NCI-H748 (cell line): Measurements from ENCODE around the gene ADORA1.
A peak's percentile ranks its signal among the peaks of the same experiment; 100 is the strongest.

Source experiments
- DNase-seq: peaks from one replicate; lab custom pipeline; 2025; ENCODE audit not compliant: unreplicated experiment; lab: John Stamatoyannopoulos, UW

ADORA1 gene

DNA sequence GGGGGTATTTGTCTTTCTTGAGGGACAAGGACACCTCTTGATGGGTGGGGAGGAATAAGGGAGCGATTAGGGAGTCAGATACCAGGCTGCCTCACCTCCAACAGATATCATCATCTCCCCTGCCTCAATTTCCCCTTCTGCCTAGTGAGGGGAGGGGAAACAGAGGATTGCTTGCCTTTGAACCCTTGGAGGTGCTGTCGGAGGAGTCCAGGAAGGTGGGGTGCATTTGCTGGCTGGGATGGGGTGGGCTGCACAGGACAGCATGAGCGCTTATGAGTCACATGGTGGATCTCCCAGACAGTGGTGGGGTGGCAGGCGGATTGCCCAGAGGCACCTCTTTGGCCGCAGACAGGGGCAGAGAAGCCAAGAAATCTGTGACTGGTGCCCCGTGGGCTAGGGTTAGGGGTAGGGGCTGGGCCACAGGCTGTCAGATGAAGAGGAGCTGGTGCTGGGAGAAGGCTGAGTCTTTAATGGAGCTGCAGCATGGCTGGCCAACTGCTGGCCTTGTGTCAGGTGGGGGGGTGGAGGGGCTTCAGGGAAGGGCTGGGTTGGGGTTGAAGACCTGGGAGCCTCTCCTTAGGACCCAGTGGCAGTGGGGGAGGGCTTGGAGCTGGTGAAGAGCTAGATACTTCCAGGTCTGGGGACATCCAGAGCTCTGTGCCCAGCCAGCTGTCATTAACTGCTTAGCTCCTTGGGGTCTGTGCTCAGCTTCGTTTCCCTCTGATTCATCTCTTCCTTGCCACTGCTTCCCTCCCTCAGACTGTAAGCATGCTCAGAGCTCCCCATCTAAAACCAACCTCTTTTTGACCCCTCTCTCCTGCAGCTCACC lies 7.0 kb upstream of the ADORA1 start:
- DNase-seq = no peak

DNA sequence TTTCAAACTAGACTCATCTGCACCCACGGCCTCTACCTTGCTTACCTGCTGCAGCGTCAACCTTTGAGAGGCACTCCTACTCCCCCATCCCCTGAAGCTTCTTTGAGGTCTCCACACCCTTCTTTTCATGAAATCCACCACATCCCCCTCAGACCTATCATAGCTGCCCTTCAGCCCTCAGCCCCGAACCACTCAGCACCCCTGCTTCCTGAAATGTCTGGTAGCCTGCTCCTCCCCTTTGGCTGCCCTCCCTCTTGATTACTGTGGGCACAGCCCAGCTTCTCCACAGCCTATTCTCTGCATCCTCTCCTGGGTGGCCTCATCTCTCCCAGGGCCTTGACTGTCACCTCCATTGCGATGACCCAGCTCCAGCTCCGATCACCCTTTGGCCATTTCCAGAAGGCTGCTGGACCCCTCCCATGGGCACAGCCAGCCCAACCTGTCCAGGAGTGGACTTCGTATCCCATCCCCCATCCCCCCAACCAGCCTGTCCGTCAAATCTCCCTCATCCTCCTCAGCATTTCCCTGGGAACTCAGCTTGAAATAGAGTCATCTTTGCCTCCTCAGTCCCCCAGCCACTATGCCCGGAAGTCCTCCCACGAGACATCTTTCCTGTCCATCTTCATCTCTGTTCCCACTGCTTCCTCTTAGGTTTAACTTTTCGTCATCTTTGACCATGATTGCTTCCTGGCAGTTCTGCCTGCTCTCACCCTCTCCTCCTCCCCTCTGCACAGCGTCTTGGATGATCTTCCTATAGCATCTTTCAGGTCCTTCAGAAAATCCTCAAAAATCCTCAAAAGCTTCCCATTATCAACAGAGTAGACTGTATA lies 6.1 kb upstream of the ADORA1 start:
- DNase-seq = no peak

DNA sequence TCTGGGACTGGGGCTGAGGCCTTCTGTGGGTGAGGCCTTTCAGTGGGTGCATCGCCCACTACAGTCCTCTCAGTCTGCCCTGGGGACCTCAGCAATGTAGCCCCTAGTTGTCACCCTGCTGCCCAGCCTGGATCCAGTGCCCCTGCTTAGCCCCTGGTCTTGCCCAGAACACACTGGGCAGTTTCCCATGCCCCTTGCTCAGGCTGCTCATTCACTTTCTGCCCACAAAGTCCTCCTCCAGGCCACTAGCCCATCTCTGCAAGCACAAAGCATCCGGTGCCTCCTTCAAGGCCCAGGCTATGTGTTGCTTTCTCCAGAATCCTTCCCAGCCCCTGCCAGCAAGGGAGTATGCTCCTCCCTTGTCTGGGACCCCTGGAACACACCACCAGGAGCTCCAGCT lies 5.4 kb upstream of the ADORA1 start:
- DNase-seq = no peak

DNA sequence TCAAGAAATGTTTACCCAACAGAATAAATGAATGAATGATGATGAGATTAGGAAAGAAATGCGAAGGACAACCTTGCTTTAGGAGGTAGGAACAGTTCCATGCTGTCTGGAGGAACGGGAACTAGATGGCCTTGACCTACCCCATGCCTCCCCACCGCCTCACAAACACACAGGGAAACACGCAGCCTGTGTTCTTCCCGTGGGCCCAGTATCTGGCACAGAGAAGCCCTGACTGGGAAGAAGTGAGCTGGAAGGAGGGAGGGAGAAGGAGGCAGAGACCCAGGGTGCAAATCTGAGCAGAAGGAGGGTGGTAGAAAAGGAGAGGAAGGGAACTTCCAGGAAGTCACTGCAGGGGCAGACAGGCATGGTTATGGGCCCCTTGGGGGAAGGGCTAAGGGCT lies 3.5 kb upstream of the ADORA1 start:
- no peak for DNase-seq

DNA sequence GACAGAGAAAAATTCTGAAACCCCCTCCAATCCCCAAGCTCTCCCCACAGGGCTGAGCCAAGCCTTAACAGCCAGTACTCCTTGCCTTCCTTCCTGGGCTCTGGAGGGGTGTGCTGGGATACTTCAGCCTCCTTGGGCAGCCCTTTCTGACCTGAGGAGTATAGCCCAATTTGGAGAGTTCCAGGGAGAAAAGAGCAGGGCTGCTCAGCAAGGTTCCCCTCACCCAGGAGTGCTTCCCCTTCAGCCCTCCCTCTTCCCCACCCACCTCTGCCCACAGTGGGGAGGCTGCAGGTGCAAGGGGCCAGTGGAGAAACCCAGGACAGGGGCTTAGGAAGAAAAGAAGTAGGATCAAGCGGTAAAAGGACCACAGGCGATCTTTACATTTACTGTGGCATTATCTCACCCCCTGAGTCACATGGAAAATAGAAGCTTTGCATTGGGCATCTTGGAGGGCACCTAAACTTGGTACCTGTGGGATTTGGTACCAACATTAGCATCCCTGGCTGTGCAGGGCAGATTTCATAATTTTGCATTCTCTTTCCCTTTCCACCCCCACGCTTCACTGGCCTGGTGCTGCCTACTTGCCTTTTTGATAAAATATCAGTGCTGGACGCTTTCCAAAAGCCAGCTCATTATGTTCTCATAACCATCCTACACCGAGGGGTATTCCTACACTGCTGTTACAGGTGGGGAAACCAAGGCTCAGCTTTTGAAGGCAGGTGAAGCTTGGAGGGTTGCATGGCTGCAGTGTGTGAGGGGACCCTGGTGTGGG lies 2.8 kb upstream of the ADORA1 start:
- no peak for DNase-seq

DNA sequence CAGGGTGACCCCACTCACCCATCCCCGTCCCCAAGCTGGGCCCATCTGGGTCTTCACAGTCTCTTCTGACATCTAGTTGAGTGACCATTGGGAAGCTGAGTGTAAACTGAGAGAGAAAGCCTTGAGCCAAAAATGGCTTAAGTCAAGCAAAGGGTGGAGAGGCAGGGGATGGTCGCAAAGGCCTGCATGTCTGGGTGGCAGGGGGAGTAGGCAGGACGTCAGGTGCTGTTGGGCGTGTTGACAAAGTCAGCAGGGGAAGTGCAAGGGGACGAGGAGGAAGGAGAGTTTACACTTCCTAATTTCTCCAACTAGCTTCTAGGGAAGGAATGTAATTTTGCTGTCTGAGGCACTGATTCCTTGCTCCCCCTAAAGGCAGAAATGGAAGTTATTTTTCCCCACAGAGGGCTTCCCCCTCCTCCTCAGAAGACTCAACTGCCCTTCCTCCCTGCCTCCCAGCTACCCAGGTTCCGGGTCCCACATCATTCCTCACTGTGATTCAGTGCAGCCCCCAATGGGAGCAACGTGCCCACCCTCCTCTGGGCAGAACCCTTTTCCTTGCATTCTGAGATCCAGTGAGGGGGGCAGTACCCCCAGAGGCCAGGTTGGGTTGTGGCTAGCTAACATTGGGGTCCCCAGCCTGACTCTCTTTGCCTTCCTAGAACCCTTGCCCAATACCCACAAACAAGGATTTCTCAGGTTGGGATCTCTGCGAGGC lies 1.2 kb upstream of the ADORA1 start:
- peak; percentile 2 for DNase-seq

DNA sequence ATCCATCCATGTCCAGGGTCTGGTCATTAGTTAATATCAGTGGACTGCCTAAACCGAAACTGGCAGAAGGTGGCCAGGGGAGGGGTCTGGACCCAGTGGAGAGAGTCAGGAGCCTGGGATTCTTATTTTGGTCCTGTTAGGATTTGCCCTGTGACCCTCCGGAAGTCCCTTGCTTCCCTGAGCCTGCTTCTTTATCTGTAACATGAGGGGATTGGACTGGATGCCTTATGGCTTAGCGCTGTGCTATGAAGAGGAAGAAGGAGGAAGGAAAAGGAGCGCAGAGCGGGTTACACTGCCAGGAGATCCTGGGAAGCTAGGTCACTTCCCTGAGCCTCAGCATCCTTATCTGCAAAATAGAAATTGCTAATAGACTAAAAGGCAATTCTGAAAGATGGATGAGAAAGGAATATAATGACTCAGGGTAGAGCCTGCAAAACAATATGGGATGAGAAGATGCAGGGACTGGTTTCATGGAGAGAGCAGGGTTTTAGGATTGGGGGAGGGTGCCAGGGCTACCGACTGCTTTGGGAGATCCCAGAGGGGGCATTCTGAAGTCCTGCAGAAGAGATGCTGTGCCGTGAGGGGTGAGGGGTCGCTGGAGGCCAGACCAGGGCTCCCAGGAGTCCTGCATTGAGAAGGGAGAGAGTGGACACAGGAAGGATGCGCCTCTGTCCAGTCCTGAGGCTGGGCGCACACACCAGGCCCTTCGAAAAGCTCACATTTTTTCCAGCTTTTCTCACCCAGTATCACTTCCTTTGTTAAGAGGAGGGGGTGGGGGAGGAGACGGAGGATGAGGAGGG lies 460 bp upstream of the ADORA1 start:
- no peak for DNase-seq

DNA sequence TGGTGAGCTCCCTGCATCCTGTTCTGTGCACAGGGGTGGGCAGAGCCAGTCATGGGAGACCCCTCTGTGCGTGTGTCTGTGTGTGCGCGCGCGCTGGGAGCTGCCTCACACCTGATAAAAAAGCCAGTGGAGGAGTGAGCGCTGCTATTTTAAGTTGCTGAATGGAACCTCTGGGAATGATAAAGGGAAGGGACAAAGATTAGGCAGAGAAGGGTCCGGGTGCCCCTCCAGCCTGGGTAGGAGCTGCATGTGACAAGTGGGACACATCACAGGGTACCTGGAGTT lies 847 bp downstream of the ADORA1 start:
- no peak for DNase-seq

DNA sequence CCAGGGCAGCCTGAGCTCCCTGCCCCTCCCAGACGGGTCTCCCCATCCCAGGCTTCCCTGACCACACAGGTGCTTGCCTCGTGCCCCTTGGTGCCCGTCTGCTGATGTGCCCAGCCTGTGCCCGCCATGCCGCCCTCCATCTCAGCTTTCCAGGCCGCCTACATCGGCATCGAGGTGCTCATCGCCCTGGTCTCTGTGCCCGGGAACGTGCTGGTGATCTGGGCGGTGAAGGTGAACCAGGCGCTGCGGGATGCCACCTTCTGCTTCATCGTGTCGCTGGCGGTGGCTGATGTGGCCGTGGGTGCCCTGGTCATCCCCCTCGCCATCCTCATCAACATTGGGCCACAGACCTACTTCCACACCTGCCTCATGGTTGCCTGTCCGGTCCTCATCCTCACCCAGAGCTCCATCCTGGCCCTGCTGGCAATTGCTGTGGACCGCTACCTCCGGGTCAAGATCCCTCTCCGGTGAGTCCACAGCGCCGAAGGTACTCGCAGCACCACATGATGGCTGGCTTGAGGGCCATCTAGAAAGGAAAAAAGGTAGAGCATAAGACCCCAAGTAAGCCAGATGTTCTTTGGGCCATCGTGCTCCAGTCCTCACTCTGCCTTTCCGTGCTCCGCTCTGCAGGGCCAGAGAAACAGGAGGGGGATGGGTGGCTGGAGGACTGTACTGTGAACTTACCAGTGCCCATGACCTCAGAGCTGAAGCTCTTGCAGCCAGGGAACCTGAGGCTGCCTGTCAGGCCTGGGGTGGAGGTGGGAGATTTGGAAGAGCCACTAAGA lies 1.4 kb downstream of the ADORA1 start:
- no peak for DNase-seq

DNA sequence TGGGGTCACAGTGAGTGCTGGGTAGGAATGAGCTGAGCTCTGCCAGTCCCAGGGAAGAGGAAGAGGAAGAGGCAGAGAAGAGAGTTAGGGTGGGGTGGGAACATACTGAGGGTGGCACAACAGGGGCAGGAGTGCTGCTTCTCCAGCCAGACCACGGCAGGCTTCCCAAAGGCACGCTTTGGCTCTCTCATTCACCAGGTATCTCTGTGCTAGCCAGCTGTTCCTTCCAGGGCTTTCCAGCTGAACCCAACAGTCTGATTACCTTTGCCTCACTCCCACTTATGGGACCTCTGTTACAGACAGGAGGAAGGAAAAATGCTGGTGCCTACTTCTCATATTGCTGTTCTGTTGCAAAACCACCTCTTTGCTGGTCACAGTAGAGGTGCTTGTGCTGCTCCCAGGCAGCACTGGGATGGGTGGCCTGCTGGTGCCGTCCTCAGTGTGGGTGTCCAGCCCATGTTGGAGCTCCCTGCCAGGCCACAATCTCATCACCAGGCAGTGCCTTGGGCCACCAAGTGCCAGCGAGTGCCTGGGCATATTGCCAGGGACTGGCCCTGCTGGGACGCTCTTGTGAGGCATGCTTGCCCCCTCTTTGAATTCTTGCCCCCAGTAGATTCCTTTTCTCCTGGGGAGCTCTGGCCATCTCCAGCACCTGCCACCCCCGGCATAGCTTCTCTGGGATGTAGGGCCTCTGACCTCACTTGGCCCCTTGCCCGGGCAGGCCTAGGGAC lies 2.1 kb downstream of the ADORA1 start:
- DNase-seq = no peak

DNA sequence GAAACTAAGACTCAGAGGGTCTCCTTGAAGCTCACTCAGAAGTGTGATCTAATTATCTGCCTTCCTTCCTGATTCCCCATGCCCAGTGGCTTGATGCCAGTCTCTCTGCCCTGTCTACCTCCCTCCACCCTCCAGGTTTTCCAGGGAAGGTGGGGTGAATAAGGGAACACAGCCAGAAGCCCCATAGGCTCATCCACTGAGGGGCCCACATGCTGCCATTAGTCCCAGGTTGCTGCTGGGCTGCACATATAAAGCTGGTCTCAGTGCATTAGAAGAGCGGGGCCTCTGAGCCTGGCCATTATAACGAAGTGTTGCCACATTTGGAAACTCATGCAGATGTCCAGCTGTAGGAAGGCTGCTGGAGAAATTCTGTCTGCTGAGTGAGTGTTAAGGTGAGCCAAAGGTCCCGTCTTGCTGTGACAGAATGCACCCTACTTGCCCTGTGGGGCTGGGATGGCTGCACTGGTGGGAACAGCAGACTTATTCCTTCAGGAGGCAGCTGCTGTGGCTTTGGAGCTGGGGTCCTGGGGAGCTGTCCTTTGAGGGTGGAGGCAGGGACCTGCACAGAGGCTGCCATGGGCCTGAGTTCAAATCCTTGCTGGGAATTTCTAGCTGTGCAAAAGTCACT lies 2.9 kb downstream of the ADORA1 start:
- DNase-seq = no peak

DNA sequence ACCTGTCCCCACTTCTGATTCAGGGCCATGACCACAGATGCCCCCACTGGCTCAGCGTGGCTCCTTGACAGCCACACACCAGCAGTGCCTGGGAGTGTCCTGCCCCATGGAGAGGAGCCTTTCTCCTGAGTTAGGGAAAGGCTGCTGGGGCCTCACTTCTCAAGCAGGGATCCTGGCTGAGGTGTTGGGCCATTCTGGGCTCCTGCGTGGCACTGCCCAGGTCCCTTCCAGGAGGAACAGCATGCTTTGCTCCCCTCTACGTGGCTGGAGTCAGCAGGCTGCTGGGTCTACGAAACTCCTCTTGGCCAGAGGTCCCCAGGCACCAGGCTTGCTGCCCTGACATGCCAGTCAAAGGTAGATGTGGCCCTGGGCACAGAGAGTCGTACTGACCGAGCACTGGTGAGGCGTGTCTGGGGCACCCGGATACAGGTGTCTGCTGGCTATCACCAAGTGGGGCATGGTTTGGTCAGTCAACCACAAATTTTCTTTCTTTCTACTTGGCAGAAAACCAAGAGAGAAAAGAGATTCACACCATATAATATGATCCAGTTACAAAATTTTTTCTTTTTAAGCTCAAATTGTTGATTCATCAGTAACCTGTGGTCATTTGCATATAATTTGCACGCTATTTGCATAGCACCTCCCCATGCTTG lies 4.1 kb downstream of the ADORA1 start:
- DNase-seq = no peak

DNA sequence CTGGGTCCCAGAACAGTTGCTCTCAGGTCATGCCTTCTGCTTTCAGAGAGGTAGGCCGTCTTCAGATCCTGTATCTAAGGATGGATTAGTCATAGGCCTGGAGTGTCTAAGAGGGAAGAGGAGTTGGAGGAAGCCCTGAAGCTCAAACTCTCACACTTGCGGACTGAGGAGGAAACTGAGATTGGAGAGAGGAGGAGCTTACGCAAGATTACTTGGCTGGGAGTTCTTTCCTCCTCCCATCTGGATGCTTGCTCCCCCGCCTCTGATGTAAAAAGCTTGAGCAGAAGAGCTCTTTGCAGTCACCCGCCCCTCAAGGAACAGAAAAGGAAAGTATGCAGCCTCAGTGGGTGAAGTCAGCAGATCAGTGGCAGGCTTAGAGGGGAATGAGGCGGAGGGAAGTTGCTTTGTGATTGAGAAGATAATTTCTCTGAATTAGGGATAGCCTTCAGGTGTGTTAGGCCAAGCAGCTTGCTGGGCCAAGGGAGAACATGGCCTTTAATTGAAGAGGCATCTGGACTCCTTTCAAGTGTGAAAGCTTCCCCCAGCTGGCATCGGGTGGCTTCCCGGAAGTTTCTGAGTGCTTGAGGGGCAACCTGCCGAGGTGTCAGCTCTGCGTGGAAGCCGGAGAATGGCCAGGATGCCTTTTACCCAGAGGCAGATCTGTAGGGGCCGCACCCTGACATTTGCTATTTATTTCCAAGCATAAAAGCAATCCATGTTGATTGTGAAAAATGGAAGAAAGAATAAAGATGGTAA lies 6.6 kb downstream of the ADORA1 start:
- no peak for DNase-seq

DNA sequence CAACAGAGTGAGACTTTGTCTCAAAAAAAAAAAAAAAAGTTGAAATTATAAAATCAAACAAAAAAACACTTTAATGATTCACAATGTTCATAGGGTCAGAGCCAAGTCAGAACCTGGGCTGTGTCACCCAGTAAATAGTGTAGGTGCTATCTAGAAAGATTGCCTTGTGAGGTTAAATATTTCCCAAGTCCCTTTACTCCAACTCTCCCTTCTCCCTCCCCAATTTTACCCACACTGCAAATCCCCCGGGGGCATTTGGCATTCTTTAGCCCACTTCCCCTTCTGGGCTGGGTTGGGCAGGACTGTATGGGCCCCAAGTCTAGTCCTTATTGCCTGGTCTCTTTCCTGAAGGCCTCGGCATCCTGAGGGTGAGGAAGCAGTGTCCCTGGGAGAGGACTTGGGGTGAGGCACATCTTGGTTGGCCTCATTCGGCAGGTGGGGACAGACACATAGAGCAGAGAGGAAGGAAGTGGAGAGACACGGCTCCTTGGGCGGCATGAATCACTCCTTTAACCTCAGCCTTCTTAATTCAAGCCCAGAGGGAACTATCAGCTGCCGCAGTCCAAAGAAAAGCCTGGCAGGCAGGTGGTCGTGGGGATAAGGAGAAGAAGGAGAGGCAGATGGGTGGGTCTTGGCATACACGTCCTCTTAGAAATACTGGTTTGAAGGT lies 8.2 kb downstream of the ADORA1 start:
- DNase-seq = no peak

DNA sequence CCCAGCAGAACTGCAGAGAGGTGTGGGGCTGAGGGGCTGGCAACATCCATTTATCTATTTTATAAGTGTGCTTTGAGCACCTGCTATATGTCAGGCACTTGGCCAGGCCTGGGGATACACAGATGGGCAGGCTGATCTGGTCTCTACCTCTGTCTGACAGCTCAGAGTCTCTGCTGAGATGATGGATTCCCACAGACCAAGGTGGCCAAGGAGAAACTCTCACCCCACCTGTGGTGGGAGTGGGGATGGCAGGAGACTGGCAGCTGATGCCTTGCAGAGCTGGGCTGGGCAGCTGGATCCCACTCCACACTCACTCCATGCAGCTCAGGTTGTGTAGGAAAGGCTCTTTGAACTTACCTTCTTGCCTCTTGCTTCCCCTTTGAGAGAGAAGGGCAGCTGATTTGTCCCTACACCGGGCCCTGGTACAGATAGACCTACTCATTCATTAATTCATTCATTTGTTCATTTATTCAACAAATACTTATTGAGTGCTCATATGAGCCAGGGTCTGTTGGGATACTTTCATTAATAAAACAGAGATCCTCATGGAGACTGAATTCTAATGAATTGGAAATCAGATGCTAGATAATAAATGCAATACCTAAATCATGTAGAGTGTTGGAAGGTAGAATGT lies 9.0 kb downstream of the ADORA1 start:
- no peak for DNase-seq

DNA sequence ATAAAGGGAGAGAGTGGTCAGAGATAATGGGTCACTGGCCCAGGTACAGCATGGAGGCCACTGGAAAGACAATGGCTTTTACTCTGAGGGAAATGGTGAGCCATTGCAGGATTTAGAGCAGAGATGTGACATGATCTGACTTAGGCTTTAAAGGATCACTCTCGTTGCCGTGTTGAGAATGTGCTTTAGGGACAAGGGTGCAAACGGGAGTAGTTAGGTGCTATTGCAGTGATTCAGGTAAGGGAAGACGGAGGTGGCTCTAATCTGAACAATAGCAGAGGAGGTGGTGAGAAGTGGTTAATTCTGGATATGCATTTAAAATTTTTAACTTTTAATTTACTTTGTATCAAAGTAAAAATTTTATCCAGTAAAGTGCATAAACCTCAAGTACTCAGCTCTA lies 9.8 kb downstream of the ADORA1 start:
- no peak for DNase-seq
